AG04450 (cell line): Measurements from ENCODE around the gene NPB. TPM values are rescaled to one million over a fixed set of nuclear protein-coding genes. Genes with fewer than 3 reads are reported as not detected.
A peak's percentile ranks its signal among the peaks of the same experiment; 100 is the strongest.
"Not testable (repeated sequence)": the region's sequence is repeated elsewhere in the genome, so short reads cannot be mapped to it uniquely, and the experiment has no call there.

Experiments
- CTCF ChIA-PET: fragments of 300-600, 350-600 bp; formaldehyde crosslinking; extraction: SDS; loops from one replicate; lab custom pipeline; 2022; ENCODE audit warnings: antibody characterized with exemption, inconsistent platforms; lab: Charles Lee
- POLR2A ChIA-PET: fragments of 350-600 bp; formaldehyde crosslinking; extraction: SDS; loops from one replicate; lab custom pipeline; 2021; ENCODE audit warnings: antibody characterized with exemption, inconsistent platforms; lab: Yijun Ruan, JAX
- DNase-seq: peaks from one replicate; pipeline ENCODE4 v3.0.0-alpha.2; 2011; ENCODE audit warnings: low read depth, low spot score
- H3K27ac ChIP-seq: one replicate; pipeline ENCODE4 v1.5.1; 2012; ENCODE audit warnings: low read depth, low read length, control low read depth
- H3K27me3 ChIP-seq: one replicate; pipeline ENCODE4 v1.6.0; 2012; ENCODE audit warnings: low read length; ENCODE audit not compliant: control insufficient read depth, insufficient read depth
- H3K4me3 ChIP-seq: 2 replicates; pipeline ENCODE4 v1.5.1; 2011; ENCODE audit warnings: mild to moderate bottlenecking, low read depth, low read length, control low read depth
- H3K9me3 ChIP-seq: 2 replicates; pipeline ENCODE4 v1.5.1; 2012; ENCODE audit warnings: low read length; ENCODE audit not compliant: control insufficient read depth, insufficient read depth
- polyA plus RNA-seq: library from polyadenylated mRNA; depleted of rRNA; stranded (reverse); fragments of >200 nt; gene quantifications from 2 replicates; pipeline ENCODE4 v1.2.3, GENCODE V29; 2011
- TF ChIP-seq, protein P1 (sequence below): IDR thresholded peaks from 2 replicates; pipeline ENCODE4 v1.5.1; 2011; ENCODE audit warnings: low read depth, low read length, control low read depth, inconsistent platforms

Gene NPB
- polyA plus RNA-seq, 1 experiment, result 0.20 TPM

DNA sequence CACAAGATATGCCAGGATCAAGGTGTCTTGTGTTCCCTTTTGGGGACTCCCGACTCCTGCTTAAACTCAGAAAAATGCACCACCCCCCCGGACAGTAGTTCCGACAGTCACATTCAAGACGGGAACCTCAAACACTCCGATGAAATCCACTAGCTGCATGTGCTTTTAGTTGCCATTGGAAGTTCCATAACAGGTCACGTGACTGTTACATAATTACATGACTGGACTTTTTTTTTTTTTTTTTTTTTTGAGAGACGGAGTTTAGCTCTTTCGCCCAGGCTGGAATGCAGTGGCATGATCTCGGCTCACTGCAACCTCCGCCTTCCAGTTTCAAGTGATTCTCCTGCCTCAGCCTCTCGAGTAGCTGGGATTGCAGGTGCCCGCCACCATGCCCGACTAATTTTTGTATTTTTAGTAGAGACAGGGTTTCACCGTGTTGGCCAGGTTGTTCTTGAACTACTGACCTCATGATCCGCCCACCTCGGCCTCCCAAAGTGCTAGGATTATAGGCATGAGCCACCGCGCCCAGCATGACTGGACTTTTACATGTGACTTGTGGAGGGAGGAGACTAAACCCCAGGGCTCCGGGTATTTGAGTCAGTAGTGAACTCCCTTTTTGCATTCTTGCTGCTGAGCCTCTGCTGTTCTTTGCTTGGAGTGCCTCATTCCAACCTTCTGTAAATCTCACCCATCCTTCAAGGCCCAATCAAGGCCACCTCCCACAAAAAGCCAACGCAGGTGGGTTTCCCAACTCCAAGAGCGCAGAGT, 14.4 kb downstream of the NPB start:
- POLR2A ChIA-PET, result interaction anchor here (0.6 to 1.4 kb wide), 3 partner anchors 11 to 55 kb away, joined by 3 to 9 read pairs (median 6); partner anchors contain the start of gene MAFG
- H3K27ac ChIP-seq, result peak overlapping the region; percentile 21
- TF ChIP-seq, protein P1, sequence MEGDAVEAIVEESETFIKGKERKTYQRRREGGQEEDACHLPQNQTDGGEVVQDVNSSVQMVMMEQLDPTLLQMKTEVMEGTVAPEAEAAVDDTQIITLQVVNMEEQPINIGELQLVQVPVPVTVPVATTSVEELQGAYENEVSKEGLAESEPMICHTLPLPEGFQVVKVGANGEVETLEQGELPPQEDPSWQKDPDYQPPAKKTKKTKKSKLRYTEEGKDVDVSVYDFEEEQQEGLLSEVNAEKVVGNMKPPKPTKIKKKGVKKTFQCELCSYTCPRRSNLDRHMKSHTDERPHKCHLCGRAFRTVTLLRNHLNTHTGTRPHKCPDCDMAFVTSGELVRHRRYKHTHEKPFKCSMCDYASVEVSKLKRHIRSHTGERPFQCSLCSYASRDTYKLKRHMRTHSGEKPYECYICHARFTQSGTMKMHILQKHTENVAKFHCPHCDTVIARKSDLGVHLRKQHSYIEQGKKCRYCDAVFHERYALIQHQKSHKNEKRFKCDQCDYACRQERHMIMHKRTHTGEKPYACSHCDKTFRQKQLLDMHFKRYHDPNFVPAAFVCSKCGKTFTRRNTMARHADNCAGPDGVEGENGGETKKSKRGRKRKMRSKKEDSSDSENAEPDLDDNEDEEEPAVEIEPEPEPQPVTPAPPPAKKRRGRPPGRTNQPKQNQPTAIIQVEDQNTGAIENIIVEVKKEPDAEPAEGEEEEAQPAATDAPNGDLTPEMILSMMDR, result no peak

DNA sequence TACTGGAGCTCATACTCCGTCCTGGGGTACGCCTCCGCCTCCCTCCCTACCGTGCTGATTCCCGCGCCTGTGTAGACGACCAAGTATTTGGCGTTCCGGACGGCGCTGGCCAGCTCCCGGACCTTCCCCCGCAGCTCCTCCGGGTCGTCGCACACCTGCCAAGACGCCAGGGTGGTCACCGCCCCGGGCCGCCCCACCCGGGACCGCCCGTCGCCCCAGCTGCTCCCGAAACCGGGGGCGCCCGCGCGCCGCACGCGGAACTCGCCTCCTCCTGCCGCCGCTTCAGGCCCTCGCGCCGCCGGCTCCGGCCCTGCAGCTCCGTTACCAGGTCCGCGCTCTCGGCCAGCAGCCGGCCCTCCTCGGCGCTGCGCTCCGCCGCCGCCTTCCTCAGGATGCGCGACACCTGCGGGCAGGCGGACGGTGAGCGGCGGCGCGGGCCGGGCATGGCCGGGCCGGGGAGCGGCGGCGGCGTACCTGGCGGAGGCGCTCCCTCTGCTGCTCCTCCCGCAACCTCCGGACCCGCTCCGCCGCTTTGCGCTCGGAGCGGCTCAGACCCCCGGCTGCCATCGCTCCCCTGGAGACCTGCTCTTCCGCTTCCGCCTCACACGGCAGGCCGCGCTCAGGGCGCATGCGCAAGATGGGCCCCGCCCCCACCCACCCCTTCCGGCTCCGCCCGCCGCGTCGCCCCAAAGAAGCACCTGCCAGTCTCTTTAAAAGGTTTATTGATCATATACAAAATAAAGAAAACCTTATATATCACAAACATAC, 15.7 kb downstream of the NPB start, which contains the start of gene SIRT7:
TSS of gene SIRT7 (minus strand) at position 612 of the 768 bp plus-strand sequence. CDS start at position 567, 45 bp downstream.
- no peak for DNase-seq
- CTCF ChIA-PET, result no interaction called here
- H3K27ac ChIP-seq, result peak within 1 kb of the TSS; percentile 11

More for the DNA sequence above, 14.4 kb downstream of the NPB start:
- peak; percentile 23 for DNase-seq
- Histone ChIP-seq H3K27me3 (no peaks in the 10 kb centered on the region), H3K9me3 (peaks cover 4% of the 10 kb centered on the region; the same call in 1 of the 2 replicates), H3K4me3 (peak overlapping the region; percentile 73)
- CTCF ChIA-PET, result no interaction called here

DNA sequence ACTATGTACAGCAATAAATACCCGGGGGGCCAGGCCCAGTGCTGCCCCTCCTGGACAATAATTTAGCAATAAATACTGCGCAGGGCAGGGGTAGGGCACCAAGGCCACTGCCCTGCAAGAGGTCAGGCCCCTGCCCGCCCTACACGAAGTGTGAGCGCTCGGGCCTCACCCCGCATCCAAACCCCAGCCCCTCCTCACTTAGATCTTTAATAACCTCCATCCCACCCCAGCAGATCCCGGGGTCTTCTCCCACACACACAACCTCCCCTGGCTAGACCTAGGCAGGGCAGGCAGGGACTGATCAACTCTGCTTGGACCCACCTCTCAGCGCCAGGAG, 16.3 kb downstream of the NPB start:
- H3K27me3 ChIP-seq, POLR2A ChIA-PET, DNase-seq, H3K27ac ChIP-seq, CTCF ChIA-PET, H3K9me3 ChIP-seq: not testable (repeated sequence)
- 0 out of 2 replicates have a peak overlapping the region, but pooled peaks have one; percentile 25 for H3K4me3 ChIP-seq

More for the DNA sequence above, 15.7 kb downstream of the NPB start, which contains the start of gene SIRT7:
- Histone ChIP-seq H3K27me3 (no peaks in the 10 kb centered on the region), H3K9me3 (no peaks in the 10 kb centered on the region; the same call in 1 of the 2 replicates), H3K4me3 (peak within 1 kb of the TSS; percentile 73)
- POLR2A ChIA-PET, result interaction anchor here (0.6 to 1.4 kb wide), 3 partner anchors 9 to 52 kb away, joined by 3 to 9 read pairs (median 6); partner anchors contain the start of genes ANAPC11 and MAFG
- TF ChIP-seq, protein P1, result no peak

DNA sequence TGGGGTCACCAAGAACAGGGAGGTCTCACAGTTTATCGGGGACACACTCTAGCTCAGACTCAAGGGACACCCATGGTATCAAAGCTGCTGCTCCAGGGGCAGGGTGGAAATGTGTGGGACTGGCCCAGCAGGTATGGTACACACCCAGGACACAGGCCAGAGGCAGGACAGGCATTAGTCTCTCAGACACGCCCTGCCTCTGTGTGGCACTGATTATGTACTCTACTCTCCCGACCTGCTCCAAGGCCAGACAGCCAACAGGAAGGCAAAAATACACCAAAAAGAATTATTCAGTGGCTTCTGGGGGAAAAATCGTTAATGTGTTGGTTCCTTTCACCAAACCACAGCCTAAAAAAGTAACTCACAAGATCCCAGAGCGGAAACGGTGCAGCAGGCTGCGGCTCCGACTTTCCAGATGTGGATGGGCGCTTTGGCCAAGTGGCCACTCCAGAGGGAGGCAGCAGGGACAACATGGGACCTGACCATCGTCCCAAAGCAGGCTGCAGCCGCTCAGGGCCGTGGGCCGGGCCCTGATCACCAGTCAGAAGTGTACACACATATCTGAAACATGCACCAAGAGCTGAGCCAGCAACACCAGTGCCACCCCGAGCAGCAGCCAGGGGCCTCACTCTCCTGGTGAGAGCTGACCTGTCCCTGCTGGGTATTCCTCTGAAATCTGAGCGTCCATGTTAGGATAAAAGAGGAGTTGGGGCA, 17.0 kb downstream of the NPB start:
- POLR2A ChIA-PET, result no interaction called here
- H3K4me3 ChIP-seq, result no peak overlapping the region
- CTCF ChIA-PET, result no interaction called here
- TF ChIP-seq, protein P1, result no peak
- DNase-seq, result no peak
- H3K27me3 ChIP-seq, result no peaks in the 10 kb centered on the region
- H3K9me3 ChIP-seq, result no peaks in the 10 kb centered on the region; the same call in 1 of the 2 replicates
- H3K27ac ChIP-seq, result no peak overlapping the region
